Activated naive CD8-positive, alpha-beta T cell treated with anti-CD3 and anti-CD28 coated beads for 36 hours (primary cell): ENCODE measurements around the gene JCAD. TPM values are rescaled to one million over a fixed set of nuclear protein-coding genes. Genes with fewer than 3 reads are reported as not detected.
"Not testable (repeated sequence)": the region's sequence is repeated elsewhere in the genome, so short reads cannot be mapped to it uniquely, and the experiment has no call there.

Experiments
- DNase-seq: peaks from one replicate; pipeline ENCODE4 v3.0.0; 2021
- H3K27ac Mint-ChIP-seq: one replicate; pipeline ENCODE4 v1.8.0; 2022; ENCODE audit warnings: mild to moderate bottlenecking, moderate library complexity, mixed read lengths
- H3K27me3 Mint-ChIP-seq: one replicate; pipeline ENCODE4 v1.8.0; 2022; ENCODE audit warnings: mild to moderate bottlenecking, mixed read lengths
- H3K36me3 Mint-ChIP-seq: one replicate; pipeline ENCODE4 v1.8.0; 2021; ENCODE audit warnings: mild to moderate bottlenecking, mixed read lengths
- H3K4me1 Mint-ChIP-seq: one replicate; pipeline ENCODE4 v1.8.0; 2021; ENCODE audit warnings: mixed read lengths
- H3K4me3 Mint-ChIP-seq: one replicate; pipeline ENCODE4 v1.8.0; 2022; ENCODE audit warnings: mild to moderate bottlenecking, moderate library complexity, mixed read lengths
- H3K9me3 Mint-ChIP-seq: one replicate; pipeline ENCODE4 v1.8.0; 2022; ENCODE audit warnings: mixed read lengths
- total RNA-seq, 2 experiments: library from RNA; stranded (reverse); gene quantifications; one replicate each; pipeline ENCODE4 v1.2.3, GENCODE V29; 2021

JCAD gene
- total RNA-seq, 2 experiments from 2014 or later: 0.02 to 0.14 TPM

GRCh38 chr10:30011396-30011795 is 48.0 kb downstream of the JCAD start:
- peaks cover 7% of the 10 kb centered on the region for H3K4me1 Mint-ChIP-seq
- H3K9me3 Mint-ChIP-seq: no peaks in the 10 kb centered on the region
- no peaks in the 10 kb centered on the region for H3K36me3 Mint-ChIP-seq
- H3K27ac Mint-ChIP-seq: no peak overlapping the region
- H3K27me3 Mint-ChIP-seq: peaks cover 62% of the 10 kb centered on the region
- no peak overlapping the region for H3K4me3 Mint-ChIP-seq
- no peak for DNase-seq

DNA sequence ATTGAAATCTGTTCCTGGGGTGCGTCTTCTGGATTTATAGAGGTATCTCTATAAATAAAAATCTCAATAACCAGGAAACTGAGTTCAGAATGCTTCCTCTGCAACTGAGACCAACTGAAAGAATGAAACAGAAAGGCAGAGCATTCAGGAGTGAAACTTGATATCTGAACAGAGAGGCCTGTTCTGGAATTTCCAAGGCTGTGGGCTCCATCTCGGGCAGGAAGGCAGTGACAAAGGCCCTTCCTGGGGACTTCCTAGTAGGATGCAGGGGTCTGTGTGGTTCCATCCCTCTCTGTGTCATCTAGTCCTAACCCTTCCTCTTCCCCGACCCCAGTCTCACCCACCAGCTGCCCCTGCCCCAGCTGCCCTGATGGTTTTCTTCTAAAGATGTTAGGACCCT is 52.0 kb downstream of the JCAD start:
- Mint-ChIP-seq H3K9me3 (no peaks in the 10 kb centered on the region), H3K27me3 (peaks cover 64% of the 10 kb centered on the region), H3K27ac (no peak overlapping the region), H3K4me1 (peaks cover 10% of the 10 kb centered on the region), H3K4me3 (no peak overlapping the region), H3K36me3 (no peaks in the 10 kb centered on the region)
- no peak for DNase-seq

- H3K4me1 Mint-ChIP-seq: peaks cover 10% of the 10 kb centered on the region
- no peak overlapping the region for H3K27ac Mint-ChIP-seq
- no peaks in the 10 kb centered on the region for H3K9me3 Mint-ChIP-seq
- no peak for DNase-seq
- no peak overlapping the region for H3K4me3 Mint-ChIP-seq
- no peaks in the 10 kb centered on the region for H3K36me3 Mint-ChIP-seq
- H3K27me3 Mint-ChIP-seq: peaks cover 69% of the 10 kb centered on the region
Measured at GRCh38 chr10:30006410-30006809, 53.0 kb downstream of the JCAD start.

GRCh38 chr10:30005116-30005515 is 54.3 kb downstream of the JCAD start:
- not testable (repeated sequence) for H3K36me3 Mint-ChIP-seq, H3K4me3 Mint-ChIP-seq, H3K27ac Mint-ChIP-seq, DNase-seq, H3K9me3 Mint-ChIP-seq
- peaks cover 77% of the 10 kb centered on the region for H3K27me3 Mint-ChIP-seq
- peaks cover 10% of the 10 kb centered on the region for H3K4me1 Mint-ChIP-seq

DNA sequence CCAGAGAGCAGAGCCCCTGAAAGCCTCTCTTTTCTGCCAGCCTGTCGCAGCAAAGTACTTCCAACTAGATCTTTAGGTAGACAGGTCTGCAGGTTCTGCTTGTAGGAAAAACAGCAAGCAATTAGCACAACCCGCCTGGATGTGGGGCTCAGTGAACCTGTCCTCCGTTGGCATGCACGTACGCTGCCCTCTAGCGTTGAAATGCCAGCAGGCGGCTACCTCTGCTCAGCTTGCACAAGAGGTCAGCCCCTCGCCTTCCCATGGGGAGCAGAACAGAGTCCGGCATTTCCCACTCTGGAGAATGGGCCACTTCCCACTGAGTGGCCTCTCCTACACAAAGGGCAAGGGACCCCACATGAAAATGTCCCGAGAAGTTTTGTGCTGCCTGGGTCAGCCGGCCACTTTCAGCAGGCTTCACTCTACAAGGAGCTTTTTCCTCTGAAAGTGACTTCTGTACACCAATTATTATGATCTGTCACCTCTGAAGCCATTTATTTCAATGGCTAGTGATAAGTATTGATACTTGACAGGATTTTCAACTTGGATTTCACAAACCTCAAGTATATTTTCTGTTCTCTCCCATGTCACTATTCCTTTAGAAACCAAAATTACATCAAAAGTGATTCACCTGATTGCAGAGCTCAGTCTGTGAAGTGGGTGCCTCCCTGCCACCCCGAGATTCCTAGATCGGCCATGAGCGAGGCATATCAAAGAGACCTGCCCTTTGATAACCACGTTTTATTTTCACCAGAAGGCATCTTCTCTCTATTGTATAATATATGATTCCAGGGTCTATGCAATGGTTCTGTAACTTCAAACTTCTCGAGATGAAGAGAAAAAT is 56.7 kb downstream of the JCAD start:
- Mint-ChIP-seq H3K36me3 (no peaks in the 10 kb centered on the region), H3K4me1 (peaks cover 8% of the 10 kb centered on the region), H3K9me3 (no peaks in the 10 kb centered on the region), H3K27me3 (peaks cover 81% of the 10 kb centered on the region), H3K4me3 (no peak overlapping the region), H3K27ac (no peak overlapping the region)
- DNase-seq: peak; percentile 55

DNA sequence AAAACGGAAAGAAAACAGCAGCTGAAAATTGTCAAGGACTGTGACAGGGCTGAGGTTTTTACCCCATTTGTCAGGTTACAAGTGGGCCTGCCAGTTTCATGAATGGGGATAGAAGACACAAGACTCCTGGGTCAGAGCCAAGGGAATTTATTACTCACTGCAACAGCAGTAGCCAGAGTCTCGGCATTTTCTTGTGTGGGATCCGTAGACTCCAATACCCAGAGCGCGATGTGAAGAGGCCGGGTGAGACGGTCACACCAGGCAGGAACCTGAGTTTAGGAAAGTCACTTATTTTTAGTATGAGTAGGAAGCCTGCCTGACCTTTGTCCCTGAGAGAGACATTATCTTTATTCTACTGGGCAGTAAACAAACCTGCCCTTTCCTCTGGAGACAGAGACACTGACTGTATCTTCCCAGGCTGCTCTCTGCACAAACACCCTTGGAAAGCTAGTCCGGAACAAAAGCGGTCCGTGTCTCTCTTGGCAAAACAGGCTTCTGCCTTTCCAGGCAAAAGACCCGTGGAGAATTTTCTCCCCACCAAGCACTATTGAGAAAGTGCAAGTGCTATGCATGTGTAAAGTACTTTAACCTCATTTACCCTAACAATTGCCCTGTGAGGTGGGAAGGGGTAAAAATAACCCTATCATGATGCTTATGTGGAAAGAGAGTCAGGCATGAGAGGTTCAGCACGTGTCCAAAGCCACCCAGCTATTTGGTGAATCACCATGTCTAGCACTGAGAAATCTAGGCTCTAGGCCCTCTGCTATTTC is 58.4 kb downstream of the JCAD start:
- Mint-ChIP-seq H3K4me3 (no peak overlapping the region), H3K27me3 (peaks cover 82% of the 10 kb centered on the region)

DNA sequence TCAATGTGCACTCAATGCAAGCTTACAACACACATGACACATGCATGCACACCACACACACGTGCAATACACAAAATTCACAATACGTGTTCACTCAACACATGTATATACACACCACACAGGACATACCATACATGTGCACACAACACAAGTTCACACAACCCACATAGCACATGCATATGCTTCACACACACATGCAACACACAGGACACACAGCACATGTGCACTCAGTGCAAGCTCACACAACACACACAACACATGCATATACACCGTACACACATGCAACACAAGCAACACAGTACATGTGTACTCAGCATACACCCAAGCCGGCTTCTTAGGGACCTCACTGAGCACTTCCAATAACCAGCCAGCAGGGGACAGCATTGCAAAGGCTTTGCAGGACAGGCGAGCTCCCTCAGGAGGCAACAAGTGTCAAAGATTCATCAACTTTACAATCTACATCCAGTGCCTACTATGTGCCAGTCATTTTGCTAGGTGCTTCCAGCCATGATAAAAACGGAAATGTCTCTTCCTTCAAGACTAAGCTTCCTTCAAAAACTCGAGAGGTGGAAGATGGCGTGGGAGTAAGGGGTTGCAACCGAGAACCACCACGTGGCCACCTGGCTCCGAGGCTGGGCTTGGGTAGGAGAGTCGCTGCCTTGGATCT is 61.1 kb downstream of the JCAD start:
- Mint-ChIP-seq H3K4me1 (peaks cover 3% of the 10 kb centered on the region), H3K9me3 (no peaks in the 10 kb centered on the region), H3K27me3 (peaks cover 76% of the 10 kb centered on the region), H3K36me3 (no peaks in the 10 kb centered on the region), H3K27ac (no peak overlapping the region), H3K4me3 (no peak overlapping the region)
- peak; percentile 67 for DNase-seq

More for the DNA sequence above, 58.4 kb downstream of the JCAD start:
- Mint-ChIP-seq H3K4me1 (peaks cover 3% of the 10 kb centered on the region), H3K27ac (no peak overlapping the region), H3K36me3 (no peaks in the 10 kb centered on the region), H3K9me3 (no peaks in the 10 kb centered on the region)
- DNase-seq: no peak

GRCh38 chr10:29994811-29995210 is 64.6 kb downstream of the JCAD start:
- H3K27me3 Mint-ChIP-seq: peaks cover 54% of the 10 kb centered on the region
- DNase-seq: no peak
- H3K27ac Mint-ChIP-seq: no peak overlapping the region
- no peaks in the 10 kb centered on the region for H3K9me3 Mint-ChIP-seq
- H3K36me3 Mint-ChIP-seq: no peaks in the 10 kb centered on the region
- no peak overlapping the region for H3K4me3 Mint-ChIP-seq
- no peaks in the 10 kb centered on the region for H3K4me1 Mint-ChIP-seq

DNA sequence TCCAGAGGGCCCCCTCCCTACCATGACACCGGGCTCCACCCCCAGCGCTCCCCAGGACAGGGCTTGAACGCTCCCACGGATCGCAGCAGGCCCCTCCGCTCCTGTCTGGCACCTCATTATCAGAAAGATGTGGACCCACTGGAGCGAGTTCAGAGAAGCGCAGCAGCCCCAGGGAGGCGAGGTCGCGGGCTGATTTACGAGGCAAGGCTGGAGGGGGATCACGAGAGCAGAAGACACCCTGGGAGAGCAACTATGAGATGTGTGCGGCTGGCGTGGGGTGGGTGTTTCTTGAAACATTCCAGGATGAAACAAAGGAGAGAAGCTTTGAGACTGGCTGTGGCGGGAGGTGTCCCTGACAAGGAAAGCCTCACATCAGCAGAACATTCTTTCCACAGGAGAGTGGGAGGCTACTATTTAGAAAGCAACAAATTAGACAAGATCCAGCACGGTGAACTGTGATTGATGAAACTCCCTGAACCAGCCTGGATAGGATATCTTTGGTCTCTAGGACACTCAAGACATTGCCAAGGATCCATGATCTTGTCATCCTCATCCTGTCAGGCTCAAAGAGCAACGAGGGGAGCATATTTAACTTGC is 66.0 kb downstream of the JCAD start:
- Mint-ChIP-seq H3K9me3 (no peaks in the 10 kb centered on the region), H3K36me3 (no peaks in the 10 kb centered on the region), H3K4me1 (no peaks in the 10 kb centered on the region), H3K4me3 (no peak overlapping the region), H3K27ac (no peak overlapping the region), H3K27me3 (peaks cover 46% of the 10 kb centered on the region)
- no peak for DNase-seq

GRCh38 chr10:29992914-29993313 is 66.5 kb downstream of the JCAD start:
- Mint-ChIP-seq H3K36me3 (no peaks in the 10 kb centered on the region), H3K4me1 (no peaks in the 10 kb centered on the region), H3K9me3 (no peaks in the 10 kb centered on the region), H3K27ac (no peak overlapping the region), H3K4me3 (no peak overlapping the region), H3K27me3 (peaks cover 41% of the 10 kb centered on the region)
- no peak for DNase-seq

DNA sequence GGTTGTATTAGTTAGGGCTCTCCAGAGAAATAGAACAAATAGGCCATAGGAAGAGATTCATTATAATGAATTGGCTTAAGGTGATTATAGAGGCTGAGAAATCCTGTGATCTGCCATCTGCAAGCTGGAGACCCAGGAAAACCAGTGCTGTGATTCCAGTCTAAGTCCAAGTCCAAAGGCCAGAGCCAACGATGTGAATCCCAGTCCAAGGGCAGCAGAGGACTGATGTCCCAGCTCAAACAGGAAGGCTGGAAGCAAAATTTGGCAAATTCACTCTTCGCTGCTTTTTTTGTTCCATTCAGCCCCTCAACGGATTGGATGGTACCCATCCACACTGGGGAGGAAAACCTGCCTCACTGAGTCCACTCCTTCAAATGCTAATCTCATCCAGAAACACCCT is 68.0 kb downstream of the JCAD start:
- no peaks in the 10 kb centered on the region for H3K36me3 Mint-ChIP-seq
- DNase-seq: no peak
- H3K4me3 Mint-ChIP-seq: no peak overlapping the region
- no peaks in the 10 kb centered on the region for H3K9me3 Mint-ChIP-seq
- H3K4me1 Mint-ChIP-seq: no peaks in the 10 kb centered on the region
- H3K27ac Mint-ChIP-seq: no peak overlapping the region
- H3K27me3 Mint-ChIP-seq: peaks cover 26% of the 10 kb centered on the region

DNA sequence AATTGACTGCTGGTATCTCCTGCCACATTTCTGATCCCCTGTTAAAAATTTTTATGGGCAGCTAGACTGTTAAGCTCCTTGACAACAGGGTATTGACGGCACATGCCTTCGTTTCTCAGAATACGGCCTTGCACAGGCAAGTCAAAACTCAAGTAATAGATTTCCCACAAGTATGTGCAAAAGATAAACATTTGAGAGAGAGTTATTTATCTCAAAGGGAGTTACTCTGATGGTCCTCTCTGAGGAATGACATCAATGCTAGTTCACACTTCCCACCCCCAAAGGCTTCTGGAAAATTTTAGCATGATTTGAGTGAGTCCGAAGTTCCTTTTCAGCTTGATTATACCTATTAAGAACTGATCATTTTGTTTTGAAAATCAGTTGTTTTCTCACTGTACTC is 71.9 kb downstream of the JCAD start:
- DNase-seq: no peak
- Mint-ChIP-seq H3K27ac (no peak overlapping the region), H3K9me3 (peaks cover 6% of the 10 kb centered on the region), H3K4me3 (no peak overlapping the region), H3K36me3 (no peaks in the 10 kb centered on the region), H3K4me1 (no peaks in the 10 kb centered on the region), H3K27me3 (peaks cover 12% of the 10 kb centered on the region)

- Mint-ChIP-seq H3K4me1 (no peaks in the 10 kb centered on the region), H3K9me3 (peaks cover 7% of the 10 kb centered on the region), H3K36me3 (no peaks in the 10 kb centered on the region), H3K27me3 (peaks cover 9% of the 10 kb centered on the region), H3K4me3 (no peak overlapping the region), H3K27ac (no peak overlapping the region)
- no peak for DNase-seq
Measured at GRCh38 chr10:29982997-29983648, 76.3 kb downstream of the JCAD start.

DNA sequence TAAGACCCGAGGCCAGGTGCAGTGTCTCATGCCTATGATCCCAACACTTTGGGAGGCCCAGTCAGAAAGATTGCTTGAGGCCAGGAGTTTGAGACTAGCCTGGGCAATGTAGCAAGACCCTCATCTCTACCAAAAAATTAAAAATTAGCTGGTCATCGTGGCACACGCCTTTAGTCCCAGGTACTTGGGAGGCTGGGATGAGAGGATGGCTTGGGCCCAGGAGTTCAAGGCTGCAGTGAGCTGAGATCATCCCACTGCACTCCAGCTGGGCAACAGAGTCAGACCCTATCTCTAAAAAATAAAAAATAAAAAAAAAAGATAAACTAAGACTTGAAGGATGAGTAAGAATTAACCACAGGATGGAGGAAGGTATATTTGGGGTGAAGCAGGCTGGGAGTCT is 77.9 kb downstream of the JCAD start:
- peaks cover 7% of the 10 kb centered on the region for H3K9me3 Mint-ChIP-seq
- DNase-seq: no peak
- H3K36me3 Mint-ChIP-seq: no peaks in the 10 kb centered on the region
- H3K4me1 Mint-ChIP-seq: no peaks in the 10 kb centered on the region
- peaks cover 9% of the 10 kb centered on the region for H3K27me3 Mint-ChIP-seq
- H3K4me3 Mint-ChIP-seq: no peak overlapping the region
- no peak overlapping the region for H3K27ac Mint-ChIP-seq
